22Rv1 (cell line): ENCODE results near the gene ADCY7.
"Not testable (repeated sequence)": the region's sequence is repeated elsewhere in the genome, so short reads cannot be mapped to it uniquely, and the experiment has no call there.

Experiments
- H3K27ac ChIP-seq: fragments of 450-650 bp; 2 replicates; pipeline ENCODE4 v1.5.1; 2017
- CTCF ChIP-seq: fragments of 450-650 bp; IDR thresholded peaks from 2 replicates; pipeline ENCODE4 v1.5.1; 2017; ENCODE audit warnings: mild to moderate bottlenecking
- ZFX ChIP-seq: fragments of 450-650 bp; IDR thresholded peaks from 2 replicates; pipeline ENCODE4 v1.6.1; 2017; ENCODE audit warnings: antibody characterized with exemption, borderline replicate concordance

Gene ADCY7

DNA sequence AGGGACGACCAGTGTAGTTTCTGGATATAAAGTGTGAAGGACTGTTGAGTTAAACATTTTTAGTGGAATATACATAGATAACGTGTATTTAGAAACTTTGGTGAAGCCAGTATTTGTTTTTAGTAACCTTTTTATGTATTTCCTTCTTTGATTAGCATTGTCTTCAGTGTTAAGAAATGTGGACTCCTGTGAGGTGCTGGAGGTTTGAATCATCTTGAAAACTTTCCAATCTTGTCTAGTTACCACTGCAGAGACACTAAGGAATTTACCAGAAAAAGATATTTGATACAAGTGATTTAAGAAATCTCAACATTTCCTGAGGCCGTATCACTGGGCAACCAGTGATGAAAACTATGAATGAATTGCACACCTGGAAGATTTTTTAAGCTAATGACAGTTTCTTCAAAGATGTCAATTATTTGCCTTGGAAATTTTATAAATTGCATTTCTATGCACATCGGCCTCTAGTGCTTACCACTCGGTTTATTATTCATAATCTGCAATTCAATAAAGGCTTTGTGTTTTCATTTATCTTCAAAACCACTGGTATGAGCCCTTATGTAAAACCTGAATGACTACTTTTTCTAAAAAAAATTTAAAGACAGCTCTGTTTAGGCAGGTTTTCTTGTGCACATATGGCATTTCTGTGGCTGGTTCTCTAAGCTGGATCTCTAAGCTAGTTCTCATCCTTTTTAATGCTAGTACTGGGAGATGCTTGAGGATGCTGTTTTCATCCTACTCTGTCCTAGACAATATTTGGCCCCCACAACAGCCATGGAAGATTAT, 31.4 kb upstream of the ADCY7 start:
- H3K27ac ChIP-seq = no peak overlapping the region
- TF ChIP-seq ZFX (no peak), CTCF (no peak)

- TF ChIP-seq CTCF = no peak
- TF ChIP-seq ZFX = no peak
- no peak overlapping the region for H3K27ac ChIP-seq
These were observed 30.8 kb upstream of the ADCY7 start for GRCh38 chr16:50235581-50235980.

DNA sequence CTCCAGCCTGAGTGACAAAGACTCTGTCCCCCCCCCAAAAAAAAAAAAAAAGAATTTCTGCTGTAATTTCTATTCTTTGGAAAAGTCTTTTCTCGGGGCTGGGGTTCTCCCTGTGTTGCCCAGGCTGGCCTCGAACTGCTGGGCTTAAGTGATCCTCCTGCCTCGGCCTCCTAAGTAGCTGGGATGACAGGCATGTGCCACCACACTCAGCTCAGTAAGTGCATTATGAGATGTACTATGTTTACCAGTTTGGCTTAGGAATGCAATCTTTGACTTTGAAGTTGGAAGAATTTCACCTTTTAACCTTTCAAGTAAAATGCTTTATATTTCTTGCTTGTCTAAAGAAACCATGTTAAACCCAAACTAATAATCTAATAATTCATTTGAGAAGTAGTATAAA, 28.0 kb upstream of the ADCY7 start:
- TF ChIP-seq ZFX (no peak), CTCF (no peak)
- H3K27ac ChIP-seq = no peak overlapping the region

GRCh38 chr16:50238868-50239301, 27.5 kb upstream of the ADCY7 start:
- TF ChIP-seq CTCF (no peak), ZFX (no peak)
- H3K27ac ChIP-seq = no peak overlapping the region

DNA sequence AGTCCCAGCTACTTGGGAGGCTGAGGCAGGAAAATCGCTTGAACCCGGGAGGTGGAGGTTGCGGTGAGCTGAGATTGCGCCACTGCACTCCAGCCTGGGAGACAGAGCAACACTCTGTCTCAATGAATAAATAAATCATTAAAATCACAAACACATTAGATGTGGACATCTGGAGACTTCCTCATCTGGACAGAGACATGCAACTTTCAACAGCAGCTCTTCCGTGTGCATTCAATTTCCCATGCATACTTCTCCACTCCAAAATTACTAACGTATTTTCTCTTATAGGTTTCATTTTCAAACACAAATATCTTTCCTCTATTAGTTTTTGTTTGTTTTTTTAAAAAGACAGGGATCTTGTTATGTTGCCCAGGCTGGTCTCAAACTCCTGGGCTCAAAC, 23.3 kb upstream of the ADCY7 start:
- not testable (repeated sequence) for H3K27ac ChIP-seq

DNA sequence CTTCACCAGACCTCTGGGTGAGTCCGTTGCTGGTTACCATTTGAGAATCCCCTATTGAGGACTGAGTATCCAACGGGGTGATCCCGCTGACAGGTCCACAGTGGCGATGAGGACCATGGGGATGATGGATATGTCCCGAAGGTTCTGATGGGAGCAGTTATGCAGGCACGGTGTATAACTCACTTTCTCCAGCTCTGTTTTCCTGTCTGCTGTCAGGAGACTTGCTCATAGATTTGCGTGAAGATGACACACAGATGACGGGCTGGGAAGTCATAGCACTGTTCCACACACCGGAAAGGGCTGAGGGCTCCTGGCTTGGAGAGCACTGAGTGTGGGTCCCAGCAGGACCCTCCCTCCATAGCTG, 22.2 kb upstream of the ADCY7 start:
- TF ChIP-seq ZFX (no peak), CTCF (no peak)
- H3K27ac ChIP-seq = no peak overlapping the region

- no peak overlapping the region for H3K27ac ChIP-seq
- TF ChIP-seq CTCF (no peak), ZFX (no peak)
These were observed 21.6 kb upstream of the ADCY7 start for GRCh38 chr16:50244504-50245416.
